WTC11 (cell line): ENCODE results near the gene CHRNE. TPM values are rescaled to one million over a fixed set of nuclear protein-coding genes. Genes with fewer than 3 reads are reported as not detected.

Source experiments
- ATAC-seq: fragments of 200-7000 bp; cut with Tn5 transposase; 2 replicates; pipeline ENCODE4 v1.10.0; 2021; ENCODE audit warnings: mild to moderate bottlenecking, moderate library complexity
- CTCF ChIA-PET: fragments of 300-600 bp; sonication (Branson Sonifier 250); formaldehyde crosslinking; loops from one replicate; lab custom pipeline; 2021; ENCODE audit warnings: antibody characterized with exemption; lab: Charles Lee
- POLR2A ChIA-PET: fragments of 350-600 bp; sonication (Branson Sonifier 250); formaldehyde crosslinking; loops from one replicate; lab custom pipeline; 2021; ENCODE audit warnings: antibody characterized with exemption; lab: Charles Lee
- DNase-seq: peaks from one replicate; pipeline ENCODE4 v3.0.0; 2021; ENCODE audit warnings: low spot score
- H3K27ac Mint-ChIP-seq: 2 replicates; pipeline ENCODE4 v1.8.0; 2021; ENCODE audit warnings: mixed read lengths
- H3K27me3 Mint-ChIP-seq: 2 replicates; pipeline ENCODE4 v1.8.0; 2021; ENCODE audit warnings: low read depth, mild to moderate bottlenecking, moderate library complexity, mixed read lengths
- H3K36me3 Mint-ChIP-seq: 2 replicates; pipeline ENCODE4 v1.8.0; 2021; ENCODE audit warnings: mixed read lengths
- H3K4me1 Mint-ChIP-seq: 2 replicates; pipeline ENCODE4 v1.8.0; 2022; ENCODE audit warnings: mixed read lengths
- H3K4me3 Mint-ChIP-seq: 2 replicates; pipeline ENCODE4 v1.8.0; 2021; ENCODE audit warnings: mild to moderate bottlenecking, moderate library complexity, mixed read lengths
- H3K9me3 Mint-ChIP-seq: 2 replicates; pipeline ENCODE4 v1.8.0; 2021; ENCODE audit warnings: mixed read lengths
- ESRRA ChIP-seq: sonication (generic); formaldehyde crosslinking; IDR thresholded peaks from 2 replicates; pipeline ENCODE4 v1.8.1; 2022; ENCODE audit warnings: mild to moderate bottlenecking, missing genetic modification reagents, borderline replicate concordance
- GABPB1 ChIP-seq: sonication (generic); formaldehyde crosslinking; IDR thresholded peaks from 2 replicates; pipeline ENCODE4 v1.8.1; 2023; ENCODE audit warnings: mild to moderate bottlenecking, missing genetic modification reagents
- GTF2I ChIP-seq: fragments of 250-450 bp; sonication (Bioruptor Pico); conservative IDR thresholded peaks from 2 replicates; pipeline ENCODE4 v1.4.0; 2021; ENCODE audit warnings: mild to moderate bottlenecking
- IRF1 ChIP-seq: sonication (generic); formaldehyde crosslinking; IDR thresholded peaks from 2 replicates; pipeline ENCODE4 v1.8.0; 2023; ENCODE audit warnings: missing genetic modification reagents
- IRF2 ChIP-seq: sonication (generic); formaldehyde crosslinking; IDR thresholded peaks from 2 replicates; pipeline ENCODE4 v1.8.0; 2022; ENCODE audit warnings: low read depth, missing genetic modification reagents, borderline replicate concordance
- KAT7 ChIP-seq: sonication (generic); formaldehyde crosslinking; IDR thresholded peaks from 2 replicates; pipeline ENCODE4 v1.8.1; 2023; ENCODE audit warnings: missing genetic modification reagents, mild to moderate bottlenecking, borderline replicate concordance
- MXD4 ChIP-seq: fragments of 250-450 bp; sonication (Bioruptor Pico); IDR thresholded peaks from 2 replicates; pipeline ENCODE4 v1.8.0; 2021; ENCODE audit warnings: mild to moderate bottlenecking, moderate library complexity, borderline replicate concordance
- NFE2L1 ChIP-seq: sonication (generic); formaldehyde crosslinking; IDR thresholded peaks from 2 replicates; pipeline ENCODE4 v1.8.1; 2023; ENCODE audit warnings: missing genetic modification reagents
- NR1H2 ChIP-seq: sonication (generic); formaldehyde crosslinking; IDR thresholded peaks from 2 replicates; pipeline ENCODE4 v1.9.0; 2021; ENCODE audit warnings: mild to moderate bottlenecking, moderate library complexity, missing genetic modification reagents
- NR3C1 ChIP-seq: sonication (generic); formaldehyde crosslinking; conservative IDR thresholded peaks from 2 replicates; pipeline ENCODE4 v1.8.1; 2023; ENCODE audit warnings: low read depth, mild to moderate bottlenecking, missing genetic modification reagents
- SOX15 ChIP-seq: fragments of 250-450 bp; sonication (Bioruptor Pico); IDR thresholded peaks from 2 replicates; pipeline ENCODE4 v1.9.0; 2021; ENCODE audit warnings: mild to moderate bottlenecking
- ZMAT4 ChIP-seq: fragments of 250-450 bp; sonication (Bioruptor Pico); IDR thresholded peaks from 2 replicates; pipeline ENCODE4 v1.9.0; 2021; ENCODE audit warnings: mild to moderate bottlenecking
- ZNF121 ChIP-seq: sonication (generic); formaldehyde crosslinking; IDR thresholded peaks from 2 replicates; pipeline ENCODE4 v1.8.0; 2023; ENCODE audit warnings: missing genetic modification reagents
- ZNF232 ChIP-seq: sonication (generic); formaldehyde crosslinking; IDR thresholded peaks from 2 replicates; pipeline ENCODE4 v1.8.0; 2022; ENCODE audit warnings: mild to moderate bottlenecking, missing genetic modification reagents
- ZNF317 ChIP-seq: sonication (generic); formaldehyde crosslinking; IDR thresholded peaks from 2 replicates; pipeline ENCODE4 v1.8.1; 2023; ENCODE audit warnings: low read depth, mild to moderate bottlenecking, moderate library complexity, missing genetic modification reagents, borderline replicate concordance
- ZNF416 ChIP-seq: fragments of 250-450 bp; sonication (Bioruptor Pico); IDR thresholded peaks from 2 replicates; pipeline ENCODE4 v1.9.0; 2021; ENCODE audit warnings: mild to moderate bottlenecking, inconsistent platforms
- total RNA-seq: library from RNA; stranded (reverse); gene quantifications from 3 replicates; pipeline ENCODE4 v1.2.3, GENCODE V29; 2021
- TF ChIP-seq, protein P1 (sequence below): sonication (generic); formaldehyde crosslinking; IDR thresholded peaks from 2 replicates; pipeline ENCODE4 v1.8.0; 2022; ENCODE audit warnings: mild to moderate bottlenecking, missing genetic modification reagents
- TF ChIP-seq, protein P2 (sequence below): sonication (generic); formaldehyde crosslinking; IDR thresholded peaks from 2 replicates; pipeline ENCODE4 v1.8.1; 2023; ENCODE audit warnings: mild to moderate bottlenecking, missing genetic modification reagents, moderate library complexity
- TF ChIP-seq, protein P3 (sequence below): fragments of 250-450 bp; sonication (Bioruptor Pico); conservative IDR thresholded peaks from 2 replicates; pipeline ENCODE4 v1.9.0; 2021; ENCODE audit warnings: mild to moderate bottlenecking

CHRNE gene
- total RNA-seq, 1 experiment from 2014 or later = 0.70 TPM

DNA sequence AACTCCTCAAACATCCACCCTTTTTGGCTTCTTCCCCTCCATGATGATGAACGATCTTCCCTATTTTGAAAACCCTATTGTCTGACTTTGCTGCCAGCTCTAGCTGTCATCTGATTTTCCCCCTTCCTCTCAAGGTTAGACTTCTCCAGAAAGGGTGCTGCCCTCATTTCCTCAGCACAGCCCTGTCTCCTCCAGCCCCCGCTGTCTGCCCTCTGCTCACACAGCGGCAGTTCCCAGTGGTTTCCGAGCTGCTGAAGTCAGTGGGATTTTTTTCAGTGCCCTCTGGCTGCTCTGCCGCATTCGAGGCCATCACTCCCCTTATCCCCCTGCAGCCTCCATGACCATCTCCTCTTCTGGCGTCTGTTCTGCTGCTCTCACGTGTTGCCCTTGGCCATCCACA is 30.1 kb downstream of the CHRNE start:
- POLR2A ChIA-PET = no interaction called here
- no peaks in the 10 kb centered on the region for H3K27me3 Mint-ChIP-seq
- TF ChIP-seq, protein P1, sequence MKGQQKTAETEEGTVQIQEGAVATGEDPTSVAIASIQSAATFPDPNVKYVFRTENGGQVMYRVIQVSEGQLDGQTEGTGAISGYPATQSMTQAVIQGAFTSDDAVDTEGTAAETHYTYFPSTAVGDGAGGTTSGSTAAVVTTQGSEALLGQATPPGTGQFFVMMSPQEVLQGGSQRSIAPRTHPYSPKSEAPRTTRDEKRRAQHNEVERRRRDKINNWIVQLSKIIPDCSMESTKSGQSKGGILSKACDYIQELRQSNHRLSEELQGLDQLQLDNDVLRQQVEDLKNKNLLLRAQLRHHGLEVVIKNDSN (CRISPR knock-in tag) = no peak
- TF ChIP-seq, all 79 proteins: peak for 0
- peak; percentile 53 for ATAC-seq
- Mint-ChIP-seq H3K4me1 (peaks cover 9% of the 10 kb centered on the region), H3K27ac (peak overlapping the region; percentile 89), H3K9me3 (no peaks in the 10 kb centered on the region), H3K4me3 (no peak overlapping the region), H3K36me3 (no peaks in the 10 kb centered on the region)
- no peak for DNase-seq
- CTCF ChIA-PET = interaction anchor here (0.6 to 1.4 kb wide), 3 partner anchors 8 to 74 kb away, joined by 3 to 6 read pairs (median 5); partner anchors contain the start of gene C17orf107

- TF ChIP-seq SOX15 (CRISPR knock-in tag) = no peak
- no peak for TF ChIP-seq NR3C1 (CRISPR knock-in tag)
- TF ChIP-seq ZMAT4 (CRISPR knock-in tag) = no peak
- TF ChIP-seq, protein P1 (CRISPR knock-in tag) = no peak
- no peak for TF ChIP-seq KAT7 (CRISPR knock-in tag)
- no peak for TF ChIP-seq NR1H2 (CRISPR knock-in tag)
- no peak for TF ChIP-seq ESRRA (CRISPR knock-in tag)
- TF ChIP-seq ZNF121 (CRISPR knock-in tag) = no peak
- TF ChIP-seq MXD4 = no peak
- TF ChIP-seq, protein P2, sequence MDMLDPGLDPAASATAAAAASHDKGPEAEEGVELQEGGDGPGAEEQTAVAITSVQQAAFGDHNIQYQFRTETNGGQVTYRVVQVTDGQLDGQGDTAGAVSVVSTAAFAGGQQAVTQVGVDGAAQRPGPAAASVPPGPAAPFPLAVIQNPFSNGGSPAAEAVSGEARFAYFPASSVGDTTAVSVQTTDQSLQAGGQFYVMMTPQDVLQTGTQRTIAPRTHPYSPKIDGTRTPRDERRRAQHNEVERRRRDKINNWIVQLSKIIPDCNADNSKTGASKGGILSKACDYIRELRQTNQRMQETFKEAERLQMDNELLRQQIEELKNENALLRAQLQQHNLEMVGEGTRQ = no peak
- TF ChIP-seq ZNF317 (CRISPR knock-in tag) = no peak
- no peak for TF ChIP-seq ZNF232 (CRISPR knock-in tag)
- no peak for TF ChIP-seq IRF1 (CRISPR knock-in tag)
- TF ChIP-seq, protein P3, sequence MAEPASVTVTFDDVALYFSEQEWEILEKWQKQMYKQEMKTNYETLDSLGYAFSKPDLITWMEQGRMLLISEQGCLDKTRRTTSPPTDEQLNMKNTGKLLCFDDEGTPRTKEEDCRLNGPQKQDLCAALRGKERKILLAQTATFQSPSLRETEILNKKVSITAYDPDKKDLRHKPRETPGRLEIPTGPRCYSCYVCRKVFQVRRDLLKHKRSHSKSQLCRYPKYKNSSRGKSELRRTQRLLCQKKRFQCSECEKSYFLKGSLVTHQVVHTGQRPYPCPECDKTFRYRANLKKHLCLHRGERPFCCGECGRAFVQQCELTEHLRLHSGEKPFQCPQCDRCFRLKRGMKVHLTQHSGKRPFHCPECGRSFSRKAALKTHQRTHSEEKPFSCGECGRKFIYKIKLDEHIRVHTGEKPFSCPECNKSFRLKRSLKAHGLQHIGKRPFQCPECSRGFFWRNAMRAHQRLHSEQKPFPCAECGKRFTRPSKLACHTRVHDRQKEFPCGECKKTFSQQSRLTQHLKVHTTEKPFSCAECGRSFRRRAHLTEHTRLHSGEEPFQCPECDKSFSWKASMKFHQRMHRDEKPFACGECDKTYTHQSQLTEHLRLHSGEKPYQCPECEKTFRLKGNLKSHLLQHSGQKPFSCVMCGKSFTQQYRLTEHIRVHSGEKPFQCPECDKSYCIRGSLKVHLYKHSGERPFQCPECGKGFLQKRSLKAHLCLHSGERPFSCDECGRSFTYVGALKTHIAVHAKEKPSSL = no peak
- TF ChIP-seq IRF2 (CRISPR knock-in tag) = no peak
- no peak for TF ChIP-seq GTF2I (CRISPR knock-in tag)
- no peak for TF ChIP-seq ZNF416 (CRISPR knock-in tag)
- TF ChIP-seq NFE2L1 (CRISPR knock-in tag) = no peak
- no peak for TF ChIP-seq GABPB1 (CRISPR knock-in tag)
- no peak for ATAC-seq
Measured at GRCh38 chr17:4870855-4871254, 32.0 kb downstream of the CHRNE start.

More at GRCh38 chr17:4870855-4871254, 32.0 kb downstream of the CHRNE start:
- no peaks in the 10 kb centered on the region for H3K36me3 Mint-ChIP-seq
- H3K9me3 Mint-ChIP-seq = no peaks in the 10 kb centered on the region
- CTCF ChIA-PET = no interaction called here
- H3K4me3 Mint-ChIP-seq = no peak overlapping the region
- POLR2A ChIA-PET = no interaction called here
- H3K4me1 Mint-ChIP-seq = peaks cover 9% of the 10 kb centered on the region
- H3K27me3 Mint-ChIP-seq = no peaks in the 10 kb centered on the region
- DNase-seq = no peak
- no peak overlapping the region for H3K27ac Mint-ChIP-seq
